OCI-LY1 (cell line): ENCODE results near the gene C5orf52.
A peak's percentile ranks its signal among the peaks of the same experiment; 100 is the strongest.

Experiments used
- H2AFZ ChIP-seq: fragments of 200-600 bp; sonication (generic), shearing (Covaris generic); 2 replicates; pipeline ENCODE4 v1.6.0; 2014; ENCODE audit warnings: antibody characterized with exemption, mild to moderate bottlenecking, low read length
- H3F3A ChIP-seq: fragments of 200-600 bp; sonication (generic), shearing (Covaris generic); 2 replicates; pipeline ENCODE4 v1.6.0; 2014; ENCODE audit warnings: mild to moderate bottlenecking, antibody characterized with exemption, low read length, moderate library complexity; ENCODE audit not compliant: insufficient read depth
- H3K27ac ChIP-seq: fragments of 200-600 bp; sonication (generic); 2 replicates; pipeline ENCODE4 v1.5.1; 2014; ENCODE audit warnings: low read length, mixed run types, mild to moderate bottlenecking, low read depth; ENCODE audit not compliant: poor library complexity, severe bottlenecking
- H3K27me3 ChIP-seq: fragments of 200-600 bp; sonication (generic); 2 replicates; pipeline ENCODE4 v1.6.0; 2014; ENCODE audit warnings: antibody characterized with exemption, mild to moderate bottlenecking, low read length, moderate library complexity; ENCODE audit not compliant: insufficient read depth
- H3K36me3 ChIP-seq: fragments of 200-600 bp; sonication (generic); 2 replicates; pipeline ENCODE4 v1.6.1; 2014; ENCODE audit warnings: mild to moderate bottlenecking, antibody characterized with exemption, low read length, moderate library complexity, mixed read lengths; ENCODE audit not compliant: insufficient read depth
- H3K4me1 ChIP-seq: fragments of 200-600 bp; sonication (generic); 2 replicates; pipeline ENCODE4 v1.5.1; 2014; ENCODE audit warnings: mild to moderate bottlenecking, low read length, moderate library complexity; ENCODE audit not compliant: insufficient read depth, severe bottlenecking
- H3K4me2 ChIP-seq: fragments of 200-600 bp; sonication (generic), shearing (Covaris generic); 2 replicates; pipeline ENCODE4 v1.6.1; 2014; ENCODE audit warnings: low read length
- H3K4me3 ChIP-seq: fragments of 200-600 bp; sonication (generic); 2 replicates; pipeline ENCODE4 v1.5.1; 2014; ENCODE audit warnings: low read length, low read depth, mild to moderate bottlenecking, mixed read lengths; ENCODE audit not compliant: poor library complexity, severe bottlenecking
- H3K79me2 ChIP-seq: fragments of 200-600 bp; shearing (Covaris generic); 2 replicates; pipeline ENCODE4 v1.6.1; 2016; ENCODE audit warnings: mixed run types, low read length, mixed read lengths; ENCODE audit not compliant: insufficient read depth
- H3K9ac ChIP-seq: fragments of 200-600 bp; sonication (generic), shearing (Covaris generic); 2 replicates; pipeline ENCODE4 v1.6.1; 2014; ENCODE audit warnings: mild to moderate bottlenecking, low read length, mixed read lengths
- H3K9me2 ChIP-seq: fragments of 200-600 bp; sonication (generic), shearing (Covaris generic); 2 replicates; pipeline ENCODE4 v1.6.1; 2014; ENCODE audit warnings: low read depth, mild to moderate bottlenecking, low read length, mixed read lengths
- H3K9me3 ChIP-seq: fragments of 200-600 bp; shearing (Covaris generic); 2 replicates; pipeline ENCODE4 v1.6.1; 2014; ENCODE audit warnings: low read length, mixed read lengths
- H4K20me1 ChIP-seq: fragments of 200-600 bp; sonication (generic), shearing (Covaris generic); 2 replicates; pipeline ENCODE4 v1.6.0; 2016; ENCODE audit warnings: mild to moderate bottlenecking, low read length; ENCODE audit not compliant: insufficient read depth
- CTCF ChIP-seq: fragments of 200-600 bp; sonication (generic), shearing (Covaris generic); IDR thresholded peaks from 2 replicates; pipeline ENCODE4 v1.5.1; 2017; ENCODE audit warnings: mild to moderate bottlenecking, antibody characterized with exemption, low read length, moderate library complexity, mixed read lengths
- EZH2 ChIP-seq: fragments of 200-600 bp; sonication (generic), shearing (Covaris generic); IDR thresholded peaks from 2 replicates; pipeline ENCODE4 v1.8.0; 2017; ENCODE audit warnings: borderline replicate concordance, mixed run types, mild to moderate bottlenecking, antibody characterized with exemption, low read length, moderate library complexity, mixed read lengths

Gene C5orf52

GRCh38 chr5:157714596-157714864 is 43.2 kb downstream of the C5orf52 start:
- no peak overlapping the region for H2AFZ ChIP-seq
- no peaks in the 10 kb centered on the region for H3K27me3 ChIP-seq
- no peak overlapping the region for H3K4me2 ChIP-seq
- H4K20me1 ChIP-seq: no peaks in the 10 kb centered on the region
- no peak overlapping the region for H3K27ac ChIP-seq
- TF ChIP-seq CTCF (no peak), EZH2 (no peak)
- no peaks in the 10 kb centered on the region for H3K79me2 ChIP-seq
- H3K9me3 ChIP-seq: no peaks in the 10 kb centered on the region
- no peaks in the 10 kb centered on the region for H3K4me1 ChIP-seq
- H3K36me3 ChIP-seq: no peaks in the 10 kb centered on the region
- H3K4me3 ChIP-seq: no peak overlapping the region
- H3K9ac ChIP-seq: no peak overlapping the region
- no peaks in the 10 kb centered on the region for H3K9me2 ChIP-seq
- no peaks in the 10 kb centered on the region for H3F3A ChIP-seq

- Histone ChIP-seq H4K20me1 (no peaks in the 10 kb centered on the region), H3K9ac (no peak overlapping the region), H3K9me3 (no peaks in the 10 kb centered on the region), H3K9me2 (no peaks in the 10 kb centered on the region), H3K4me3 (no peak overlapping the region), H3K27me3 (no peaks in the 10 kb centered on the region), H3K27ac (no peak overlapping the region), H3K4me1 (no peaks in the 10 kb centered on the region), H3K79me2 (no peaks in the 10 kb centered on the region), H3K36me3 (no peaks in the 10 kb centered on the region), H3K4me2 (no peak overlapping the region), H2AFZ (no peak overlapping the region), H3F3A (no peaks in the 10 kb centered on the region)
- TF ChIP-seq CTCF (peak; percentile 48), EZH2 (no peak)
These were observed 47.2 kb downstream of the C5orf52 start for GRCh38 chr5:157718519-157718918.

GRCh38 chr5:157719245-157719644 is 47.9 kb downstream of the C5orf52 start:
- H3K4me3 ChIP-seq: no peak overlapping the region
- H3K79me2 ChIP-seq: no peaks in the 10 kb centered on the region
- H4K20me1 ChIP-seq: no peaks in the 10 kb centered on the region
- H3K9ac ChIP-seq: no peak overlapping the region
- no peaks in the 10 kb centered on the region for H3K27me3 ChIP-seq
- H3K4me1 ChIP-seq: no peaks in the 10 kb centered on the region
- no peak overlapping the region for H2AFZ ChIP-seq
- no peak overlapping the region for H3K4me2 ChIP-seq
- H3F3A ChIP-seq: no peaks in the 10 kb centered on the region
- TF ChIP-seq CTCF (no peak), EZH2 (no peak)
- no peak overlapping the region for H3K27ac ChIP-seq
- no peaks in the 10 kb centered on the region for H3K36me3 ChIP-seq
- no peaks in the 10 kb centered on the region for H3K9me3 ChIP-seq
- no peaks in the 10 kb centered on the region for H3K9me2 ChIP-seq
